Caco-2 (cell line): ENCODE data around the gene AGRN. TPM values are rescaled to one million over a fixed set of nuclear protein-coding genes. Genes with fewer than 3 reads are reported as not detected.

Experiments
- BruUV-seq: library from RNA; stranded (reverse); fragments of 400-500 nt; replicated peaks from 2 replicates; lab custom pipeline; 2021; lab: Mats Ljungman, UMichigan
- CTCF ChIA-PET: fragments of 300-600 bp; sonication (Branson Sonifier 250); formaldehyde crosslinking; loops from one replicate; lab custom pipeline; 2022; ENCODE audit warnings: antibody characterized with exemption; lab: Charles Lee
- POLR2A ChIA-PET: fragments of 300-600 bp; sonication (Branson Sonifier 250); formaldehyde crosslinking; loops from one replicate; lab custom pipeline; 2022; ENCODE audit warnings: antibody characterized with exemption; lab: Charles Lee
- DNase-seq, 2 experiments: peaks; one replicate each; pipeline versions ENCODE4 v3.0.0 to v3.0.0-alpha.2; 2020 to 2022
- H3K27me3 ChIP-seq: replicated peaks from 2 replicates; pipeline ENCODE4 v1.6.0; 2011; ENCODE audit warnings: low read length; ENCODE audit not compliant: control insufficient read depth, insufficient read depth
- H3K36me3 ChIP-seq: 2 replicates; pipeline ENCODE4 v1.5.1; 2011; ENCODE audit warnings: low read length; ENCODE audit not compliant: control insufficient read depth, insufficient read depth
- H3K4me1 ChIP-seq: fragments of 250-450 bp; sonication (Bioruptor Pico); 2 replicates; pipeline ENCODE4 v1.5.1; 2020; ENCODE audit warnings: mild to moderate bottlenecking
- H3K4me3 ChIP-seq: 2 replicates; pipeline ENCODE4 v1.5.1; 2011; ENCODE audit warnings: low read depth, mild to moderate bottlenecking, control low read depth, low read length
- H3K9me3 ChIP-seq: fragments of 250-450 bp; sonication (Bioruptor Pico); 2 replicates; pipeline ENCODE4 v1.5.1; 2020; ENCODE audit warnings: mild to moderate bottlenecking, moderate library complexity
- H3K27ac Mint-ChIP-seq: one replicate; pipeline ENCODE4 v1.8.0; 2022; ENCODE audit warnings: mixed read lengths; ENCODE audit not compliant: unreplicated experiment
- H3K27me3 Mint-ChIP-seq: one replicate; pipeline ENCODE4 v1.8.0; 2022; ENCODE audit warnings: mixed read lengths; ENCODE audit not compliant: insufficient read depth, unreplicated experiment
- H3K36me3 Mint-ChIP-seq: one replicate; pipeline ENCODE4 v1.8.0; 2022; ENCODE audit warnings: mild to moderate bottlenecking, mixed read lengths; ENCODE audit not compliant: insufficient read depth, unreplicated experiment
- H3K4me1 Mint-ChIP-seq: one replicate; pipeline ENCODE4 v1.8.0; 2022; ENCODE audit warnings: low read depth, mixed read lengths; ENCODE audit not compliant: unreplicated experiment
- H3K4me3 Mint-ChIP-seq: one replicate; pipeline ENCODE4 v1.8.0; 2022; ENCODE audit warnings: mild to moderate bottlenecking, moderate library complexity, mixed read lengths; ENCODE audit not compliant: unreplicated experiment
- H3K9me3 Mint-ChIP-seq: one replicate; pipeline ENCODE4 v1.8.0; 2022; ENCODE audit warnings: mixed read lengths; ENCODE audit not compliant: unreplicated experiment
- intact Hi-C: fragments of 100-400 bp; cut with micrococcal nuclease; formaldehyde crosslinking; loops from one replicate; pipeline ENCODE4 v1.10.0; 2022; ENCODE audit not compliant: unreplicated experiment
- total RNA-seq: library from RNA; stranded (reverse); gene quantifications from 2 replicates; pipeline ENCODE4 v1.2.3, GENCODE V29; 2022
- TF ChIP-seq, protein P1 (sequence below), 2 experiments: fragments of 200-600 bp in 1 of 2; IDR thresholded peaks; 1 replicate in 1 of 2; 2 replicates in 1 of 2; pipeline versions ENCODE4 v1.5.1 to v1.8.0; 2011 to 2022; ENCODE audit warnings: antibody characterized with exemption in 1 of 2, control low read depth in 1 of 2, inconsistent platforms in 1 of 2, low read depth in 1 of 2, low read length in 1 of 2, mild to moderate bottlenecking in 1 of 2, moderate library complexity in 1 of 2; ENCODE audit not compliant: insufficient read depth in 1 of 2, severe bottlenecking in 1 of 2, unreplicated experiment in 1 of 2

AGRN gene
- total RNA-seq, 1 experiment from 2014 or later, result 176 TPM

GRCh38 chr1:1044455-1045078, 24.6 kb downstream of the AGRN start:
- CTCF ChIA-PET, result no interaction called here
- no peak overlapping the region for H3K4me3 Mint-ChIP-seq
- no peaks in the 10 kb centered on the region for H3K9me3 ChIP-seq
- H3K36me3 Mint-ChIP-seq, result peaks cover 37% of the 10 kb centered on the region
- peaks cover 2% of the 10 kb centered on the region; the same call in 1 of the 2 replicates for H3K36me3 ChIP-seq
- no peaks in the 10 kb centered on the region for H3K27me3 Mint-ChIP-seq
- intact Hi-C loops, result no loop called here
- no peaks in the 10 kb centered on the region for H3K27me3 ChIP-seq
- H3K4me1 Mint-ChIP-seq, result no peaks in the 10 kb centered on the region
- BruUV-seq, result no TSS peak
- POLR2A ChIA-PET, result no interaction called here
- TF ChIP-seq, protein P1, sequence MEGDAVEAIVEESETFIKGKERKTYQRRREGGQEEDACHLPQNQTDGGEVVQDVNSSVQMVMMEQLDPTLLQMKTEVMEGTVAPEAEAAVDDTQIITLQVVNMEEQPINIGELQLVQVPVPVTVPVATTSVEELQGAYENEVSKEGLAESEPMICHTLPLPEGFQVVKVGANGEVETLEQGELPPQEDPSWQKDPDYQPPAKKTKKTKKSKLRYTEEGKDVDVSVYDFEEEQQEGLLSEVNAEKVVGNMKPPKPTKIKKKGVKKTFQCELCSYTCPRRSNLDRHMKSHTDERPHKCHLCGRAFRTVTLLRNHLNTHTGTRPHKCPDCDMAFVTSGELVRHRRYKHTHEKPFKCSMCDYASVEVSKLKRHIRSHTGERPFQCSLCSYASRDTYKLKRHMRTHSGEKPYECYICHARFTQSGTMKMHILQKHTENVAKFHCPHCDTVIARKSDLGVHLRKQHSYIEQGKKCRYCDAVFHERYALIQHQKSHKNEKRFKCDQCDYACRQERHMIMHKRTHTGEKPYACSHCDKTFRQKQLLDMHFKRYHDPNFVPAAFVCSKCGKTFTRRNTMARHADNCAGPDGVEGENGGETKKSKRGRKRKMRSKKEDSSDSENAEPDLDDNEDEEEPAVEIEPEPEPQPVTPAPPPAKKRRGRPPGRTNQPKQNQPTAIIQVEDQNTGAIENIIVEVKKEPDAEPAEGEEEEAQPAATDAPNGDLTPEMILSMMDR (IDR thresholded peaks at IDR 0.05; ENCODE audit: insufficient read depth in 1 of 2, low read depth in 1 of 2, low read length in 1 of 2, severe bottlenecking in 1 of 2, unreplicated experiment in 1 of 2), result no peak
- no peaks in the 10 kb centered on the region for H3K9me3 Mint-ChIP-seq
- DNase-seq, result no peak
- H3K4me1 ChIP-seq, result no peaks in the 10 kb centered on the region
- no peak overlapping the region for H3K27ac Mint-ChIP-seq
- H3K4me3 ChIP-seq, result no peak overlapping the region

DNA sequence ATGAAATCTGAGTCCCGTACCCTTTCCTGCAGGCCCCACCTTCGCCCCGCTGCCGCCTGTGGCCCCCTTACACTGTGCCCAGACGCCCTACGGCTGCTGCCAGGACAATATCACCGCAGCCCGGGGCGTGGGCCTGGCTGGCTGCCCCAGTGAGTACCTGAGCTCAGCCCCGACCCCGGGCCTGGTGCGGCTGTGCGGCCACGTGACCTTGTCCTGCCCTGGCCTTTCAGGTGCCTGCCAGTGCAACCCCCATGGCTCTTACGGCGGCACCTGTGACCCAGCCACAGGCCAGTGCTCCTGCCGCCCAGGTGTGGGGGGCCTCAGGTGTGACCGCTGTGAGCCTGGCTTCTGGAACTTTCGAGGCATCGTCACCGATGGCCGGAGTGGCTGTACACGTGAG, 25.2 kb downstream of the AGRN start:
- BruUV-seq, result no TSS peak
- Histone ChIP-seq H3K9me3 (no peaks in the 10 kb centered on the region), H3K36me3 (peaks cover 2% of the 10 kb centered on the region; the same call in 1 of the 2 replicates), H3K27me3 (no peaks in the 10 kb centered on the region), H3K4me3 (no peak overlapping the region), H3K4me1 (no peaks in the 10 kb centered on the region)
- Mint-ChIP-seq H3K4me3 (no peak overlapping the region), H3K9me3 (no peaks in the 10 kb centered on the region), H3K27ac (no peak overlapping the region), H3K27me3 (no peaks in the 10 kb centered on the region), H3K4me1 (no peaks in the 10 kb centered on the region), H3K36me3 (peaks cover 33% of the 10 kb centered on the region)
- TF ChIP-seq, protein P1 (IDR thresholded peaks at IDR 0.05; ENCODE audit: insufficient read depth in 1 of 2, low read depth in 1 of 2, low read length in 1 of 2, severe bottlenecking in 1 of 2, unreplicated experiment in 1 of 2), result no peak
- CTCF ChIA-PET, result no interaction called here
- DNase-seq, result no peak
- POLR2A ChIA-PET, result no interaction called here
- intact Hi-C loops, result no loop called here

- Mint-ChIP-seq H3K4me1 (no peaks in the 10 kb centered on the region), H3K4me3 (no peak overlapping the region), H3K27ac (no peak overlapping the region), H3K36me3 (peaks cover 43% of the 10 kb centered on the region), H3K27me3 (no peaks in the 10 kb centered on the region), H3K9me3 (no peaks in the 10 kb centered on the region)
- Histone ChIP-seq H3K27me3 (no peaks in the 10 kb centered on the region), H3K4me3 (no peak overlapping the region), H3K4me1 (no peaks in the 10 kb centered on the region), H3K9me3 (no peaks in the 10 kb centered on the region), H3K36me3 (peaks cover 2% of the 10 kb centered on the region; the same call in 1 of the 2 replicates)
- intact Hi-C loops, result no loop called here
- no peak for DNase-seq
- ChIA-PET POLR2A (no interaction called here), CTCF (no interaction called here)
- BruUV-seq, result TSS peak; percentile 37
- TF ChIP-seq, protein P1 (IDR thresholded peaks at IDR 0.05; ENCODE audit: insufficient read depth in 1 of 2, low read depth in 1 of 2, low read length in 1 of 2, severe bottlenecking in 1 of 2, unreplicated experiment in 1 of 2), result no peak
These were observed 26.3 kb downstream of the AGRN start for GRCh38 chr1:1046243-1046642.
